ENCODE measurements around the gene BLOC1S4.

- no peak for TF ChIP-seq POLR2A (IDR thresholded peaks at IDR 0.05; ENCODE audit: low read length)
- TF ChIP-seq GATA1 (IDR thresholded peaks at IDR 0.05; ENCODE audit: low read depth, low read length): no peak
Observed at GRCh38 chr4:6747294-6748051, 31.5 kb downstream of the BLOC1S4 start.
